ENCODE measurements around the gene PTPN12. TPM values are rescaled to one million over a fixed set of nuclear protein-coding genes. Genes with fewer than 3 reads are reported as not detected.
"Not testable (repeated sequence)": the region's sequence is repeated elsewhere in the genome, so short reads cannot be mapped to it uniquely, and the experiment has no call there.

PTPN12 gene
- total RNA-seq, 1 donor from 2014 or later = 148 TPM

DNA sequence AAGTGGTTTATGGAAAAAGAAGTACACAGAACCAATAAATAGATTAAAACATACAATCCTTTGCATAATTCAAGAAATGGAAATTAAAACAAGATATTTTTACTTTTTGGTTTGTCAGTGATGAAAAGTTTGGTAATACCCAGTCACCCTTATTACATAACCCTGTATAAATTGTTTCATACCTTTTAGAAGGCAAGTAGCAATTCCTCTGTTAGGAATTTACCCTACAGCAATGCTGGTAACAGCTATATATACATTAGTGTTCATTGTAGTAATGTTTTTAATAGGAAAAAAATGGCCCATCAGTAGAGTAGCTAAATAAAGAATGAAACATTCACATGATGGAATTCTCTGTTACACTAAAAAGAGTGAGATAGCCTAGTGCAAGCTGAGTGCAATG is 42.7 kb downstream of the PTPN12 start:
- DNase-seq (ENCODE audit: low spot score) = no peak

DNA sequence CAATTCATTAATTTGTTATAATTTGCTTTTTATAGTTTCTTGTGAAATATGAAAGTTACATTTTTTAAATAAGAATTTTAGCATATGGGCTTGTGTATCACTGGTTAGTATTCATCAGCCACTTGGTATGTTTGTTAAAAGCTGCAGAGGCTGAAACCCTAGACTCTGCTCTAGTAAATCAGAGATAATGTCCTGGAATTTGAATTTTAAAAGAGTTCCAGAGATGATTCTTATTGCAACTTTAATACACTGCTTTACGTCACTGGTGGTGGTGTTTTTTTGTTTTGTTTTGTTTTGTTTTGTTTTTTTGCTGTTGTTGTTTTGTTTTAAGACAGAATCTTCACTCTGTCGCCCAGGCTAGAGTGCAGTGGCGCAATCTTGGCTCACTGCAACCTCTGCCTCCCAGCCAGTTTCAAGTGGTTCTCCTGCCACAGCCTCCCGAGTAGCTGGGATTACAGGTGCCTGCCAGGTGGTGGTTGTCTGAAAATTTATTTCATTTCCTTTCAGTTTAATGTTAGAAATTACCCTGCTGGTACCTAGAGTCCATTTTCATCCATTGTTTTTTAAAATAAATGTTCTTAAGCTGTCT is 43.8 kb downstream of the PTPN12 start:
- DNase-seq (ENCODE audit: low spot score) = peak; percentile 72

DNA sequence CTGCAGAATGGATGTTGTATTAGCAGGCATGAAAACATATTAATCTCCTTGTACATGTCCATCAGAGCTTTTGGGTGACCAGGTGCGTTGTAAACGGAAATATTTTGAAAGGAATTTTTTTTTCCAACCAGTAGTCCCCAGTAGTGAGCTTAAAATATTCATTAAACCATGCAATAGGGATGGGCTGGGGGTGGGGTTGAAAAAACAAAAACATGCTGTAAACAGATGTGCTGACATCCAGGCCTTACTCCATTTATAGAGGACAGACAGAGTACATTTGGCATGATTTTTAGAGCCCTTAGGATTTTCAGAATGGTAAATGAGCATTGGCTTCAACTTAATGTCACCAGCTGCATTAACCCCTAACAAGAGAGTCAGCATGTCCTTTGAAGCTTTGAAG is 50.2 kb downstream of the PTPN12 start:
- DNase-seq (ENCODE audit: low spot score) = no peak

DNA sequence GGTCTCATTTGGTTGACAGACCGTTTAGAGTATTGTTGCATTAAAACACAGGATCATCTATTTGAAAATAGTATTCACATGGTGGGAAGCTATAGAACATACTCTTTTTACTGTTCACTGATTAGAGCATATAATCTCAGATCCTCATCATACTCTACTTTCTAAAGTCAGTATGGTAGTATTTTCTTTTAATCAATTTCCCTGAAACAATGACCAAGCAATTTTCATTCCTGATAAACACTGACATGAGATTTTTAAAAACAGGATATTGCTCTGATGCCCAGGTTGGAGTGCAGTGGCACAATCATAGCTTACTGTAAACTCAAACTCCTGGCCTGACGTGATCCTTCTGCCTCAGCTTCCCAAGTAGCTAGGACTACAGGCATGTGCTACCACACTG is 63.9 kb downstream of the PTPN12 start:
- no peak for DNase-seq (ENCODE audit: low spot score)

DNA sequence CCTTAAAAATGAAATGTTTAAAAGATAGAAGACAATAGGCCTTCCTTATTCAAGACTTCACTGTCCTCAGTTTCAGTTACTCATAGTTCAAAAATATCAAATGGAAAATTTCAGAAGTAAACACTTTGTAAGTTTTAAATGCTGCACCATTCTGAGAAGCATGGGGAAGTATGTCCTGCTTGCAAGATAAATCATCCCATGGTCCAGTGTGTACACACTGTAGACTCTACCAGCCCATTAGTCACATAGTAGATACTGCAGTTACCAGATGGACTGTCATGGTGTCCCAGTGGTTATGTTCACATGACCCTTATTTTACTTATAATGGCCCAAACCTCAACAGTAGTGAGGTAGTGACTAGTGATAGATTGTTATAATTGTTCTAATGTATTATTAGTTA is 69.5 kb downstream of the PTPN12 start:
- no peak for DNase-seq (ENCODE audit: low spot score)

DNA sequence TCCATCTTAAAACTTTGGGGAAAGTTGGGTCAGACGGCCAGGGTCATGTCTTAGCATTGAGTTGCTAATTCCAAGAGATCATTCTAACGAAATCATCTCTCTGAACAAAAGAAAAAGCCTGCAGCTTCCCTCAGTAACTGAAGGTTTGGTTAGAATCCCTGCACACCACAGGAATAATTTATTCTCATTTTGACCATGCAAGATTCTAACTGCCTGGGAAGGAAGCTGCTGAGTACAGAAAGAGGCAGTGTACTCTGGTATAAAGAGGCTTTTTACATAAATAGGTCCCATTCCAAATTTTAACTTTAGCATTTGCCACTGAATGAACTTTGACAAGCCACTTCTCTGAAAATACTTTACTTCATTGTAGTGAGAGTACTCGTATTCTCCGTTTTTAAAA is 82.2 kb downstream of the PTPN12 start:
- no peak for DNase-seq (ENCODE audit: low spot score)

DNA sequence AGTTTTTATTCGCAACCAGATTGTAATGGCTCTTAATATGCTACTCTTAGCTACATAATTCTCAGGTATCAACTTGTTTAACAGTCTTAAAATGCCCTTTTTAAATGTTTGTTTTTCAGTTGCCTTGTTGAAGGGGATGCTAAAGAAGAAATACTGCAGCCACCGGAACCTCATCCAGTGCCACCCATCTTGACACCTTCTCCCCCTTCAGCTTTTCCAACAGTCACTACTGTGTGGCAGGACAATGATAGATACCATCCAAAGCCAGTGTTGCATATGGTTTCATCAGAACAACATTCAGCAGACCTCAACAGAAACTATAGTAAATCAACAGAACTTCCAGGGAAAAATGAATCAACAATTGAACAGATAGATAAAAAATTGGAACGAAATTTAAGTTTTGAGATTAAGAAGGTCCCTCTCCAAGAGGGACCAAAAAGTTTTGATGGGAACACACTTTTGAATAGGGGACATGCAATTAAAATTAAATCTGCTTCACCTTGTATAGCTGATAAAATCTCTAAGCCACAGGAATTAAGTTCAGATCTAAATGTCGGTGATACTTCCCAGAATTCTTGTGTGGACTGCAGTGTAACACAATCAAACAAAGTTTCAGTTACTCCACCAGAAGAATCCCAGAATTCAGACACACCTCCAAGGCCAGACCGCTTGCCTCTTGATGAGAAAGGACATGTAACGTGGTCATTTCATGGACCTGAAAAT is 89.7 kb downstream of the PTPN12 start:
- no peak for DNase-seq (ENCODE audit: low spot score)

DNA sequence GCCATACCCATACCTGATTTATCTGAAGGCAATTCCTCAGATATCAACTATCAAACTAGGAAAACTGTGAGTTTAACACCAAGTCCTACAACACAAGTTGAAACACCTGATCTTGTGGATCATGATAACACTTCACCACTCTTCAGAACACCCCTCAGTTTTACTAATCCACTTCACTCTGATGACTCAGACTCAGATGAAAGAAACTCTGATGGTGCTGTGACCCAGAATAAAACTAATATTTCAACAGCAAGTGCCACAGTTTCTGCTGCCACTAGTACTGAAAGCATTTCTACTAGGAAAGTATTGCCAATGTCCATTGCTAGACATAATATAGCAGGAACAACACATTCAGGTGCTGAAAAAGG is 90.2 kb downstream of the PTPN12 start:
- DNase-seq (ENCODE audit: low spot score) = no peak

DNA sequence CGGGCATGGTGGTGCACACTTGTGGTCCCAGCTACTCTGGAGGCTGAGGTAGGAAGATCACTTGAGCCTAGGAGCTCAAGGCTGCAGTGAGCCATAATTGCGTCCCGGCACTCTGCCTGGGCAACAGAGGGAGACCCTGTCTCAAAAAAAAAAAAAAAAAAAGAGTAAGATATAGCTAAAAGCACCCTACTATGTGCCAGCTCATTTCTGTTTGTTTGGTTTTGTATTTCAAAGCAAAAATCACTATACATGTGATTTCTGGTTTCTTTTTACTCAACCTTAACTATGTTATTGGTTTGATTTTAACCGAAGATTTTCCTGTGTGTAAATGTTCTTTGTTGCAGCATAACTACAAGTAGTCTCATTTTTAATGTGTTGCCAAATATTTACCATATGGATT is 92.7 kb downstream of the PTPN12 start:
- DNase-seq (ENCODE audit: low spot score) = no peak

DNA sequence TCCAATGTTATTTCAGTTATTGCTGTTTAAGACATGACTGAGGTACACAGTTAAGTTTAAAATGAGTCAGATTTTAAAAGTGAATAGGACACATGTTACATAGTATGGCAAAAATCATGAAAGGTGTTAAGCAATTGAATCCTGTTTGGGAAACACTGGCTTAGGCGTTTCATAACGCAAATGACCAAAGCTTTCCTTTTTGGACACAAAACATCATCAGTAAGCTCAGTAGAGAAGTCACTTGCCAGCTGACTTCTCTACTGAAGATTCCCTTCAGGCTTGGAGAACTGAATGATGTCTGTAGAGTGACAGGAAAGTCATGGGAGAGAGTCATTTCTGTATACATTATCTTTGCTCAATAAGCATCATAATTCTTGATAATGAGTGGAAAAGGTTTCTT is 94.7 kb downstream of the PTPN12 start:
- DNase-seq (ENCODE audit: low spot score) = no peak

DNA sequence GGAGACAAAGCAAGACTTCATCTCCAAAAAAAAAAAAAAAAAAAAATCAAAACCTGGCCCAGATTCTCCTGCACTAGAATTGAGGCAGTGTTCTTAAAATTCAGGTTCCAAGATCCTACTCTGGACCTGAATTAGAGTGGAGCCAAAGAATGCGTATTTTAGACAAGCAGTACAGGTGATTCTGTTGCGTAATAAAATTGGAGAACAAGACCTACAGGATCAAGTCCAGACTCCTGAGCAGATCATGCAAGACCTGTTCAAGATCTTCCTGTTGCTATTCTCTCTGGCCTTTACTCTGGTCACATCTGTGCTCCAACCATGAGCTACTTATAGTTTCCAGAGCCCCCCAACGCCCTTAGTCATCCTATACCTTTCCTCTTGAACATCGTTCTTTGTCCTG is 107.7 kb downstream of the PTPN12 start:
- DNase-seq (ENCODE audit: low spot score) = no peak

DNA sequence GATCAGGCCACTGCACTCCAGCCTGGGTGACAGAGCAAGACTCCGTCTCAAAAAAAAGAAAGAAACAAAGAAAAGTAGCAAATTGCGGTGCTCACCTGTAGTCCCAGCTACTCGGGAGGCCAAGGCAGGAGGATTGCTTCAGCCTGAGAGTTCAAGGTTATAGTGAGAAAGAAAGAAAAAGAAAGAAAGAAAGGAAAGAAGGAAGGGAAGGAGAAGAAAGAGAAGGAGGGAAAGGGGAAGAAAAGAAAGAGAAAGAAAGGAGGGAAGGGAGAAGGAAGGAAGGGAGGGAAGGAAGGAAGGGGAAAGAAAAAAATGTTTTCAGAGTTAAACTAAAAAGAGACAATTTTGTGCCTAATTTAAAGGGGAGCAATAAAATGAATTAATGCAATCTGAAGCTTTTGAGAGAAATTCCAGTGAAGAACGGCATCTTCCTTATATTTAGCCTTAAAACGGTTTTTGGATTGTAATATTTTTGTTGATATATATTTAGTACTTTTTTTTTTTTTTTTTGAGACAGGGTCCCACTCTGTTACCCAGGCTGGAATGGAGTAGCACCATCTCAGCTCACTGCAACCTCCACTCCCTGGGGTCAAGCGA is 111.7 kb downstream of the PTPN12 start:
- no peak for DNase-seq (ENCODE audit: low spot score)

DNA sequence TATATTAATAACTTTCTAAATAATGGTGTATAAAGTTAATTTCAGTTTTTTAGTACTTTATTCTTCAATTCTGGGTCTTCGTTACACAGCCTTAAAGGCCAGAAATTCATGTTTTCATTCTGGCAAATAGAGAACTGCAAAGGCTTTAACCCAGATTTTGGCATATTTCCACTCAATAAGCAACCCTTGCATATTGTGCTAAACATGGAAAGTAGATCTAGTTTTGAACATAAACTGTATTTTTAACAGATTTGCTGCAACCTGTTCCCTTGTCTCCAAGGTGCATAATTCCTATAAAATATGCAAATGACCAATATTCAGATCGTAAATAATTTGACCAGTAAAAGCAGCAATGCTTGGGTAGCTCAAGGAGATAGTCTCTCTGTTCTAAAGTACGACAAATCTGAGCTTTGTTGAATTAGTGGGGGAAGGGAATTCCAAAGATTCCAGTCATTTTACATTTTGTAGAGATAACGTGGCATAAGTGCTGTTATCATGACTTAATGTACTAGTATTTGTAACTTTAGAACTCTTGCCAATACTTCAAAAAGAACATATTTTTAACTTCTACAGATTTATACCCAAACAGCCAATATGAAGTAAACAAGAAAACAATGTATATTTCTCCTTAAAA is 112.7 kb downstream of the PTPN12 start:
- DNase-seq (ENCODE audit: low spot score) = peak; percentile 79

DNA sequence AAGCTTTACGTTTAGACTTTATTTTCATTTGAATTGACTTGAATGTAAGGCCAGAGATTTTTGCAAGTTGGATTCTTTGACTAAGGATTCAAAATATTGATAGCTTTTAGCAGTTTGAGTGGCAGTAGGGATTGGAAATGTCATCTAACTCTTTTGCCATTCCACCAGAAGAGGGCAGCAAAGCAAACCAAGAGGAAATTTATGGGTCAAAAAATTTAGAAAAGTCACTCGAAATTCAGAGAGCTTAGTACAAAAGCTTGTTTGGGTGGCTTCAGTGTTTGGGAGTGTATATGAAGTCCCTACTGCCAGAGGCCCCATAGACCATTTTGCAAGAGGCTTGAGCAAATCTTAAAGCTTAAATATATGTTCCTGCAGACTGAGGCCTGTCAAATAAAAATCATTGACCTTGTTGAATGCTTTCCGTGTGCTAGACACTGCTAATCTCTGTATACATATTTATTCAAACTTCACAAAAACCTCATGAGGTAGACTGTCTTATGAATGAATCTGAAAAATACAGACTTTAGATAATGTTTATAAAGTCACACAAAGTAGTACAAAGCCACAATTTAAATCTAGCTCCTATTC is 114.6 kb downstream of the PTPN12 start:
- peak; percentile 71 for DNase-seq (ENCODE audit: low spot score)

DNA sequence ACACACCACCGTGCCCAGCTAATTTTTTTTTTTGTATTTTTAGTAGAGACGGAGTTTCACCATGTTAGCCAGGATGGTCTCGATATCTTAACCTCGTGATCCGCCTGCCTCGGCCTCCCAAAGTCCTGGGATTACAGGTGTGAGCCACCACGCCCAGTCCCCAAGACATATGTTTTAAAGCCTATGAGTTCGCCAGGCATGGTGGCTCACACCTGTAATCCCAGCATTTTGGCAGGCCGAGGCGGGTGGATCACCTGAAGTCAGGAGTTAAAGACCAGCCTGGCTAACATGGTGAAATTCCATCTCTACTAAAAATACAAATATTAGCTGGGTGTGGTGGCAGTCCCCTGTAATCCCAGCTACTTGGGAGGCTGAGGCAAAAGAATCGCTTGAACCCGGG is 115.7 kb downstream of the PTPN12 start:
- not testable (repeated sequence) for DNase-seq (ENCODE audit: low spot score)

DNA sequence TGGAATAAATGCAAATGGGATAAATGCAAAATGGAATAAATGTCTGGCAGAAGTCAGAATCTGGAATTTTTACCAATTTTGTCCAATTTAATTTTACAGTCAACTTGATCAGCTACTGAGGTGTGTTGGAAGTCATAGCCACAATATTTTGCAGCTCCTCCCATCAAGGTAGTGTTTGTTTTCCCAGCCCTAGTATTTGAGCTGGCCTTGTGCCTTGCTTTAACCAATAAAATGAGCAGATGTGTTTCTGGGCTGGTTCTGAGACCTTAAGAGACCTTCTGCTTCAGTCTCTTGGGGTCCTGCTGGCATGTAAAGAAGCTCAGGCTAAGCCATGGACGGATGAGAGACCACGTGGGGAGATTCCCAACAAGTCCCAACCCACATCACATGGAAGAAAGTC is 116.5 kb downstream of the PTPN12 start:
- DNase-seq (ENCODE audit: low spot score) = no peak

DNA sequence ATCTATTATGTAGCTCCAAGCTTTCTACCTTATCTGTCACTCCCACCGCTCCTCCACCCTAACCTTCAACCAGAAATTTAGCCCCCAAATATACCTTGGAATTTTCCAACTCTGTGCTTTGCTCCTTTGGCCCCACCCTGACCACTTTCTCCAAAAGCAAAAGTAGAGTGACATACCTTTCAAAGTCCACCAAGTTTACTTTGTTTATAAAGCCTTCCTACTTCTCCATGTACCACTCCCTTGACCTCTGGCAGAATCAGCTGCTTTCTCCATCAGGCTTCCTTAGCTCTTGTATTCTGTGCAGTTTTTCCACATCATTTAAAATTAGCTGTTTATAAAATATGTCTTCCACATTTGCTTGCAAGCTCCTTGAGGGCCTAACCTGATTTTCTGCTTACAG is 118.3 kb downstream of the PTPN12 start:
- no peak for DNase-seq (ENCODE audit: low spot score)

DNA sequence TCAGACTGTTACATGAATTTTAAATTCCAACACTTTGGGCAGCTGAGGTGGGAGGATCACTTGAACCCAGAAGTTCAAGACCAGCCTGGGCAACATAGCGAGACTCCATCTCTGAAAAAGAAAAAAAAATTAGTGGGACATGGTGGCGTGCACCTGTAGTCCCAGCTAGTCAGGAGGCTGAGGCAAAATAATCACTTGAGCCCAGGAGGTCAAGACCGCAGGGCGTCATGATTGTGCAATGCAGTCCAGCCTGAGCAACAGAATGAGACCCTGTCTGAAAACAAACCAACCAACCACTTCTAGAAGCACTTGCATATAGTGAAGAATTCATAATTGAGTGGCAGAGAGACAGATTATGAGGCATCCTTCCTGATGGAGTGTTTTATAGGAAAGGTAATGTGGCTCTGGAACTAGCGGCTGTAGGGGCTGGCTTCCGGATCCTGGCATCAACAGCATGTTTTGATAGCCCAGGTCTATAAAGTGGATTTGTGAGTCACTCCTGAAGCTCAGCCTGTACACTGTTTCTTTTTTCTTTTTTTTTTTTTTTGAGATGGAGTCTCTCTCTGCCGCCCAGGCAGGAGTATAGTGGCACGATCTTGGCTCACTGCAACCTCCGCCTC is 118.9 kb downstream of the PTPN12 start:
- DNase-seq (ENCODE audit: low spot score) = no peak

DNA sequence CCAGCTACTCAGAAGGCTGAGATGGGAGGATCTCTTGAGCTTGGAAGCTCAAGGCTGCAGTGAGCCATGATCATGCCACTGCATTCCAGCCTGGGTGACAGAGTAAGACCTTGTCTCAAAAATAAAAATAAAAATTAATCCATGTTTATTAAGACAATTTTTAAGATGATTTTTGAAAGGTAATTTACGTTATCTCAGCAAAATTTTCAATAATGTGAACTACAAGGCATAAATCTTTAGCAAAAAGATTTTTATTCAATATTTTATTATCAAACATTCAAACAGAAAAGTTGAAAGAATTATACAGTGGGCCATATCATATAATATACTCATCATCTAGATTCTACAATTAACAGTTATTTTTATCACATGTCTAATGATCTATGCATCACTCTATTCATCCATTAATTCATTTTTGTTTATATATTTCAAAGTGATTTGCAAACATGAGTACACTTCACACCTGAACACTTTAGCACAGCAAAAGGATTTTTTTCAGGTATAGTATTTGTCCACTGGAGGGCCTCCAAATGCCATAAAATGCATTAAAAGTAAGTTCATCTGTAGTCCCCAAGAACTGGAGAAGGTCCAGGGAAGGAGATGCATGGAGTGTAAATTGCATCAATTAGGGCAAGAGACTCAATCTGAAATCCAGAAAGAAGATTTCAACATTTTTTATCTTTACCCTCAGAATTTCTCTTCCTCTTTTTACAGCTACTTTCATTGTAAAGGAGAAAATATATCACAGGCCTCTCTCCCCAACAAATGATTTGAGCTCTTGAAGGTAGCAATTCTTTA is 120.5 kb downstream of the PTPN12 start:
- peak; percentile 44 for DNase-seq (ENCODE audit: low spot score)

DNA sequence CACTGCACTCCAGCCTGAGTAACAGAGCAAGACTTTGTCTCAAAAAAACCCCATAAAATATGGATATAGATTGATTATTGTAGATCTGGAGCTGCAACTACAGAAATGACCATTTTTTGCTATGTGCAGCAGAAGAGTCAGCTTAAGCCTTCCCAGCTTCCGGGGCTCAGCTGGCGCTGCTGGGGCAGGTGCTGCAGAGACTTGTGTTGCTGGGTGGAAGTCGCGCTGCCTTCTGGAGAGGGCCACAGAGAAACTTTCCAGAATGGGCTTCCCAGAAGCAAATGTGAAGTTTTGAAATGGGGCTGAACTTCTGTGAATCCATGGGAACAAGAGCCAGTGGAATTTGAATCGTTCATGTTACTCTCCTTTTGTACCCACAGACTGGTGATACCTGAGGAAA is 121.8 kb downstream of the PTPN12 start:
- DNase-seq (ENCODE audit: low spot score) = no peak

DNA sequence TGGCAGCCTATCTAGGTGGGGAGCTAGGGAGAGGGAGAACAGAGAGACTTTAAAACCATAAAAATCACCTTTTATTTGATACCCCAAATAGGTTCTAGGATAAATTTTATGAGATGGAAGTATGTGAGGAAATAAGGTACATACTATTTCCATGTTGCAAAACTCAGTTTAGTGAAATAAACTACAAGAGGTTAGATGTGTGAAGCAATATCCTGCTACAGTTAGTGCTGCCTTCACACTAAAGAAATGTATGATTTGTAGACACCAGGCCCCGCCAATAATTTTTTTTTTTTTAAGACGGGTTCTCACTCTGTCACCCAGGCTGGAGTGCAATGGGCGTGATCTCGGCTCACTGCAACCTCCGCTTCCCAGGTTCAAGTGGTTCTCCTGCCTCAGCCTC is 124.7 kb downstream of the PTPN12 start:
- DNase-seq (ENCODE audit: low spot score) = no peak

Measured in umbilical cord (tissue), 2 donors.